ENCODE measurements around the gene PRKCH.
"Not testable (repeated sequence)": the region's sequence is repeated elsewhere in the genome, so short reads cannot be mapped to it uniquely, and the experiment has no call there.

The PRKCH gene

GRCh38 chr14:61462566-61463193 is 141.3 kb downstream of the PRKCH start:
- peak; percentile 86 for DNase-seq

- DNase-seq, result no peak
These were observed 142.4 kb downstream of the PRKCH start for GRCh38 chr14:61463664-61464285.

GRCh38 chr14:61464539-61465320 is 143.4 kb downstream of the PRKCH start:
- not testable (repeated sequence) for DNase-seq

- peak; percentile 98 for DNase-seq
These were observed 145.0 kb downstream of the PRKCH start for GRCh38 chr14:61466249-61466904.

DNA sequence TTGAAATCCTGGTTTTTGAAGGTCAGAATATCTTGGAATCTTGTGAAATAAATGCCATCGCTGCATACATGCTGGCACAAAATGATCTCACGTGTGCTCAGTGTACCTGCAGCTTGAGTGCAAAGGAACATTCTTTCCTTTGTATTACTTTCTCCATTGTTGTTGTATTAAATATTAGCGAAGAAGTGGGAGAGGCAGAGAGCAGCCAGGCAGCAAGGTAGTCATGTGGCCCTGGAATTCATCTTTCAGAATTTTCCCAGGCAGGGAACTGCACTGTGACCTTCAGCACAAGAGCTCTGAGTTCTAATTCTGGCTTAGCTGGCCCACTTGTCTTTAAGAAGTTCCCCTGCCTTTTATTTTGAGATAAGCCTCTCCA is 145.5 kb downstream of the PRKCH start:
- no peak for DNase-seq

- no peak for DNase-seq
These were observed 145.9 kb downstream of the PRKCH start for GRCh38 chr14:61467296-61467695.

DNA sequence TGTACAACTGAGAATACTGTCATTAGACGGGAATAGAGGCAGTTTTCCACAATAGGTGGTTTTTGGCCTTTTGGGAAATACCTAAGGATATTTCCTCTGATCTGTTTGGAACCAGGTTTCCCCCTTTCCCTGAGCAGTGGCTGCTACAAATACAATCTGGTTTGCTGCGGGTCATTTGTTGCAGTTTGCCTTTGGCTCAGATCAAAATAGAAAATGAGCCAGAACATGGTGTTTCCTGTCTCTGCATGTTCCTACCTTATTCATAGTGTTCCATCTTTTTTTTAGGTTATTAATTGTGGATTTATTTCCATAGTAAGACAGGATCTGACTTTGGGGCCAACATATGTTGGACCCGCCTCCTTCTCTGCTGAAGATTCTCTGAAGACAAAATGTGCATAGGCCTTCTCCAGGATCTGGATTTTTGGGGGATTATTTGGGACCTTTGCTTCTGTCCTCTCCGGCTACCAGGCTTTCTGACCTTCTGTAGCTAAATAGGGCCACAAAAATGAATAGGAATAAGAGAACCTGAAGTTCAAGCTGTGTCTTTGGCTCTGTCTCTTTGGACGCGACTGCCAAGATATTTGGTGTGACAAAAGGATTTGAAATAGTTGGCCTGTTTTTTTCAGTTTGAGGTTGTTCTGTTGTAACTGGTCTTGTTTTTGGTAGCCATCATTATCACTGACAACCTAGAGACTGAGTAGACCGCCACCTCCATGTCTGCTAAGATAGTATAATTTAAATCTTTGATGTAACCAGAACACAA is 146.9 kb downstream of the PRKCH start:
- DNase-seq, result no peak

DNA sequence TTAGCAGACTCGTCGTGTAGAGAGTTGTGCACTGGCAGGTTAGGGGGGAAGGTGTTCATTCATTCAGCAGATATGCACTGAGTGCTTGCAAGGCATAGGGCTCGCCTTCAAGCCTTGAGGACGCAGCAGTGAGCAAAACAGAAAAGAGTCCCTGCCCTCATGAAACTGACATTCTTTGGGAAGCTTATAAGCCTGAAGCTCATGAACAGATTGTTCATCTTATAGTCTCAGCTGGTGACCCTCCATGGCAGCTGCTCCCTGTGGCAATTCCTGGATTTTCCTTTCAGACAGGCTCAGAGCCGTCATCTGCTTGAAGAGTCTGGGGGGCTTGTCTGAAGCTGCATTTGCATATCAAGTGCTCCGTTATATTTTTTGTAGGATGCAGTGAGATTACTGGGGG is 148.4 kb downstream of the PRKCH start:
- DNase-seq, result no peak

GRCh38 chr14:61470261-61470960 is 149.0 kb downstream of the PRKCH start:
- peak; percentile 100 for DNase-seq

GRCh38 chr14:61470961-61471293 is 149.5 kb downstream of the PRKCH start:
- no peak for DNase-seq

DNA sequence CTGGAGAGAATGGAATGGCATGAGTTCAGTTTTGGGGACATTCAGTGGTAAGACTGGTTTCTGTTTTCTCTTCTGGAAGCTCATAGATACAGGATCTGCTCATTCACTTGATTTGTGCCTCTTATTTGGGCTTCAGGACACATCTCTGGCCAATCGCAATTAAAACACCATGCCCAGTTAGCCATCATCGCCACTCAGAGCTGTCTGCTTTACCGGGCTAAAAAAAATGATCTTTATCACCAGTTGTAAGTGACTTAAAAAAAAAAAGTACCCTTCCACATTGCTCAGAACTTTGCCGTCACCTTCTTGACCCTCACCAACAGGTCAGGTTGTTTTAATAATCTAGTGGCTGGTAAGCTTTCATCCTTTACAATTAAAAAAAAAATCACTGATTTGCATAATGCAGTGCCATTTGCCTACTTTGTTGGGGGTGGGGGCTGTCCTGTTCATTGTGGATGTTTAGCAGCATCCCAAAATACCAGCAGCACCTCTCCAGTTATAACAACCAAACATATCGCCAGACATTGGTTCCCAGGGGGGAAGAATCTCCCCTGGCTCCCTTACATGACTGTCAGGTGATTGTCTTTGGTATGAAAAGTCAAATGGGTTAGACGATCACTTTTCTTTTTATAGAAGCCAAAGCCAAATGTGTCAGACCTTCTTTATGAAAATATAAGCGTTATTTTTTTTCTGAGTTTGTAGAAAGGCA is 150.1 kb downstream of the PRKCH start:
- DNase-seq, result no peak

- peak; percentile 98 for DNase-seq
These were observed 150.8 kb downstream of the PRKCH start for GRCh38 chr14:61472011-61472672.

DNA sequence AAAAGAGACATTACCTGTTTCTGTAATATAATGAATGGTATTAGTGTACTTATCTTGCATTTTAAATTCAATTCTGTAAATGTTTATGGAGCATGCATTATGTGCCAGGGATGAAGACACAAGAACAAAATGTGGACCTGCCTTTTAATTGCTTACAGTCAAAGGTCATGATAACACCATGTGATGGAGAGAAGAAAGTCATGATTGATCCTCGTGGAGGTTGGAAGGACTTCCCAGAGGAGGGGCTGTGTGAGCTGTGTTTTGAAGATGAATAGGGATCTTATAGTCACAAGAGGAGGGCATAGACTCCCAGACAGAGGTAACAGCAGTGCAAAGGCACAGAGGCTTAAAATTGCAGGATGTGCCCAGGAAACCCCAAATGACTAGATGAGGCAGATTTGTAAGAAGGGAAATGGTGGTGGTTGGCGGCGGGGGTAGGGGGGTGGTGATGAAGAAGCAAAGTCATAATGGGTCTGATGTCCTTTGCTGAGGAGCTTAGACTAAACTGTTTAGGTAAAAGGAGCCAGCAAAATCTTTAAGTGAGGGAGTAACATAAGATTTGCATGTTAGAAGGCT is 151.5 kb downstream of the PRKCH start:
- no peak for DNase-seq

DNA sequence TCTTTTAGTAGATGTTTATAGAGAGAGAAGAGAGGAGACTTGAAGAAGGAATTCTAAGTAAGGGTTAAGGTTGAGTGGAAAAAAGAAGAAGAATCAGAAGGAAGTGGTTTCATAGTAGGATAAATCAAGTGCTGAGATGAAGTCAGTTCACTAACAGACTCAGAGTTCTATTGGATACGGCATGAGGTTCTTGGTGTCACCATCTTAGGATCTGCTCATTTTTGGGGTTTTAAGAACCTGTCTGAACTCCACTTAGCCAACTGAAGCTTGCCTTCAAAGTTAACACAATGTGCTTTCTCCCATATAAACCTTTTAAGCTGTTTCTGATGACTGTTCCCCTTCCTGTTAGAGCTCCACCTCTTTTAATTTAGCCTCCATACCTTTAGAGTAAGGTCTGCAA is 152.6 kb downstream of the PRKCH start:
- DNase-seq, result no peak

GRCh38 chr14:61474701-61475100 is 153.3 kb downstream of the PRKCH start:
- no peak for DNase-seq

GRCh38 chr14:61475316-61475715 is 153.9 kb downstream of the PRKCH start:
- DNase-seq, result peak; percentile 64

DNA sequence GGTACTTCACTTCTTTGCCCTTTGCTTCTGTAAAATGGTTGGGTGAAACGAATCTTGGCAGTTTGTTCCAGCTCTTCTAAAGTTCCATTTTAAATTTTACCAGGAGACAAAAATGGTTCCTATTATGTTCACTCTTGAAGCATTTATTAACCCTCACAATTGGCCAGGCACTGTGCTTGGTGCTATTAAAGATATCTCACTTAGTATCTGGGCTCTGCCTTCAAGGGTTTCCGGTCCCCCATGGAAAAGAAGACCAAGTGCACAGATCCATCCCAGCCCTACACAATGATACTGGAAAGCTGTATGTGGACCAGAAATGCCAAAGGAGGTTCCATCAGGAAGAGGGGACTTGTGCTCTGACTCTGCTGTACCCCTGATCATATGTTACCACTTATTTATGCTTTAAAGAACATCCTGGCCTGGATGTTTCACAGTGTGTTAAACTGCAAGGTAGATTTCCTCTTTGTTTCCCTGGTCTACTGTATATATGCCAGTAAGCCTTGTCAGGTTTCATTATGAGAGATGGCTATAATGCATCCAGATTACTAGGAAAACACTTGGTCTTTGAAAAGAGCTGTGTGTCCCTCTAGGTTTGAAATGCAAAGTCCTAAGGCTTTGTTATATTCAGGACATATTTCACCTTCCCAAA is 154.8 kb downstream of the PRKCH start:
- no peak for DNase-seq

DNA sequence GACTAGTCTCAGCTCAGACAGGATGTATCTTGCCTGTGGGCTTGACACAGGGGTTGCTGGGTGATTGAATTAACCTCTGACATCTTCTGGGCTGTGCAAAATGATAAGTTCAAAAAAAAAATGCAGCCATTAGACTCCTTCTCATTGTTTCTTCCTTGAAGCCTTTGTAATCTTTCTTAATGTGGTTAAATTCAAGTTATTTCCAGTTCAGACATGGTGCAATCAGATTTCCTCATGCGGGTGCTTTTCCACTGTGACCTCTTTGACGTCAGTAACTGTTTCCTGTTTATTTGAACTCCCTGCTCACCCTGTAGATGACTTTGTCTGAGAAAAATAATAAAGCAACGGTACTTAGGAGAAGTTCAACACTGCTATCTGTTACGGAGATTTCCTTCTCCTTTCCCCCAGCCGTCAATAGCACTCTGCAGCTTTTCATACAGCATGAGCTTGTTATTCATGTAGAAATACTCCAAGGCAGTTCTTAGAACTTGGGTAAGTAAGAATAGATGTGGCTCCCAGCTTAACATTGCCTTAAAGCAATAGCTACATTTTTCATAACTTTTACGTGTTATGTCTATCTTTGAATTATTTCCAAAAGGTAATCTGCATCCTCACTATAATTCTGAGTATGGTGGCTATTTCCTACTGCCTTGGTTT is 155.5 kb downstream of the PRKCH start:
- peak; percentile 71 for DNase-seq

DNA sequence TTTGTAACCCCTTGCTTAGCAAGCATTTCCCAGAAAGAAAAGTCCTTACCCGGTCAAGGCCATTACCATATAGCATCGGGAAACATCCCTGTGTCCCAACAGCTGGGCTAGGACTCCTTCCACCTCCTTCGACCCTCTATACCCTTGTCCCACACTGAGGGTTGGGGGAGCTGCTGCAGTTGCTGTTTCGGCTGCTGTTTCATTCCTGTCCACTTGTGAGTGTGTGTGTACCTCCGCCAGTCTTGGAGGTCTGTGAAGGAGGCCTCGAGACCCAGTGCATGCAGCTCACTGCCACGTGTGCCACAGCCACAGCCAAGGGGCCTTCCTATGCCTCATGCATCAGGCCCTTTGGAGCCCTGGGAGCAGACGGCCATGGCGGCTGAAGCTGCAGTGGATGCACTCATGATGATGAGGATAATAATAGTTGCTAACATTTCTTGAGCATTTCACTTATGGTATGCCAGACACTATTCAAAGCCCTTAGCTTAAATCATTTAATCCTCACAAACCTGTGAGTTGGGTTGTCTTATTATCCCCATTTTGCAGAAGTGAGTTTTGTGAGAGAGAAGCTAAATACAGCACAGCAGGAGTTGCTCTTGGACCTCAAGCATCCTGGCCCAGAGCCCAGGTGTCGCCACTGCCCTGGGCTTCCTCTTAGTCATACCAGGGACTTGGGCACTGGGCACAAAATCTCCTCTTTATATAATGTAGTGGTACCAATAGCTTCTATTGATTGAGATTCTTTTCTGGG is 156.5 kb downstream of the PRKCH start:
- no peak for DNase-seq

Measured in fibroblast of upper back skin (primary cell).